ENCODE results near the gene CNOT4. TPM values are rescaled to one million over a fixed set of nuclear protein-coding genes. Genes with fewer than 3 reads are reported as not detected.

The CNOT4 gene
- total and polyA plus RNA-seq, 2 of the 4 experiments (the other 2 are of a cell fraction): 7.0 to 8.1 TPM

DNA sequence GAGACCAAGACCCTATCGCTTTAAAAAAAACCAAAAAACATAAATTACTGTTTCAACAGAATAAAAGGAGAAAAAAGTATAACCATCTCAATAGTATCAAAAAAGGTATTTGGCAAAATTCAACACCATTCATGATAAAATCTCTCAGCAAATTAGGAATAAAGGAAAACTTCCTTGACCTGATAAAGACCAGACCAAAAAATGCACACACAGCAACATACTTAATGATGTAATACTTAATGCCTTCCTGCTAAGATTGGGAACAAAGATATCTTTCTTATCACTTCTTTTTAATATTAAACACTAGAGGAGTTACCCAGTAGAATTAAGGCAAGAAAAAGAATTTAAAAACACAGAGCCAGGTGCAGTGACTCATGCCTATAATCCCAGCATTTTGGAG is 79.3 kb downstream of the CNOT4 start:
- no peaks in the 10 kb centered on the region for H3K27me3 ChIP-seq (ENCODE audit: control insufficient read depth, insufficient read depth, low read length)
- H2AK9ac ChIP-seq (replicated peaks; ENCODE audit: low read depth, low read length, poor library complexity): no peak overlapping the region
- peaks cover 24 to 48% of the 10 kb centered on the region in 2 experiments for H3K79me1 ChIP-seq (ENCODE audit: low read depth in 1 of 2, low read length in 2 of 2)
- ChIA-PET POLR2A (ENCODE audit: unreplicated experiment) (no interaction called here), CTCF (no interaction called here)
- H3K9me3 ChIP-seq (ENCODE audit: control insufficient read depth, insufficient read depth, low read length): no peaks in the 10 kb centered on the region
- peaks cover 18% of the 10 kb centered on the region for H4K20me1 ChIP-seq (ENCODE audit: insufficient read depth, low read length)
- H3K18ac ChIP-seq (ENCODE audit: low read depth, low read length): no peak overlapping the region
- no peak overlapping the region for H3K4me2 ChIP-seq (ENCODE audit: low read depth, low read length)
- H3K36me3 ChIP-seq (ENCODE audit: control insufficient read depth, insufficient read depth, low read length): 0 out of 2 replicates have a peak, but pooled peaks cover 3% of the 10 kb centered on the region
- no peak overlapping the region for H3K14ac ChIP-seq (replicated peaks; ENCODE audit: low read depth, low read length)
- TF ChIP-seq POLR2A (IDR thresholded peaks at IDR 0.05; ENCODE audit: low read depth, low read length) (no peak), CEBPB (IDR thresholded peaks at IDR 0.05; ENCODE audit: low read depth, low read length) (no peak), RFX5 (IDR thresholded peaks at IDR 0.05; ENCODE audit: low read depth, low read length) (no peak), SMC3 (IDR thresholded peaks at IDR 0.05; ENCODE audit: low read depth, low read length) (no peak), RCOR1 (IDR thresholded peaks at IDR 0.05; ENCODE audit: insufficient replicate concordance, low read length) (no peak), FOS (IDR thresholded peaks at IDR 0.05; ENCODE audit: low read depth, low read length) (no peak)
- TF ChIP-seq, protein P1, sequence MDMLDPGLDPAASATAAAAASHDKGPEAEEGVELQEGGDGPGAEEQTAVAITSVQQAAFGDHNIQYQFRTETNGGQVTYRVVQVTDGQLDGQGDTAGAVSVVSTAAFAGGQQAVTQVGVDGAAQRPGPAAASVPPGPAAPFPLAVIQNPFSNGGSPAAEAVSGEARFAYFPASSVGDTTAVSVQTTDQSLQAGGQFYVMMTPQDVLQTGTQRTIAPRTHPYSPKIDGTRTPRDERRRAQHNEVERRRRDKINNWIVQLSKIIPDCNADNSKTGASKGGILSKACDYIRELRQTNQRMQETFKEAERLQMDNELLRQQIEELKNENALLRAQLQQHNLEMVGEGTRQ (IDR thresholded peaks at IDR 0.05; ENCODE audit: low read depth, low read length): no peak
- ATAC-seq (ENCODE audit: low read depth) (no peak), DNase-seq (no peak)
- no peak overlapping the region for H2BK15ac ChIP-seq (ENCODE audit: low read depth, low read length)
- no peaks in the 10 kb centered on the region for H3K4me1 ChIP-seq (ENCODE audit: control insufficient read depth, insufficient read depth, low read length)
- H4K5ac ChIP-seq (ENCODE audit: low read depth, low read length): no peak overlapping the region
- H4K8ac ChIP-seq (ENCODE audit: low read depth in 2 of 2, low read length in 2 of 2): no peak overlapping the region
- dilution Hi-C loops (cut with HindIII; ENCODE audit: low sequenced_read_pairs, unreplicated experiment) (no loop called here), intact Hi-C loops (cut with micrococcal nuclease) (no loop called here), in situ Hi-C loops (cut with MboI; ENCODE audit: low sequenced_read_pairs) (no loop called here)
- no peak overlapping the region for H2BK5ac ChIP-seq (ENCODE audit: low read depth, low read length, poor library complexity, severe bottlenecking)
- H3K4ac ChIP-seq (ENCODE audit: low read depth, low read length): no peak overlapping the region
- no peak overlapping the region for H3K23ac ChIP-seq (ENCODE audit: low read depth, low read length)
- no CpG with 5 or more reads among the region's 1 CpG for WGBS, 2 experiments (ENCODE audit: extremely low coverage in 2 of 2, insufficient read length in 1 of 2)
- no peak overlapping the region for H2AFZ ChIP-seq (replicated peaks; ENCODE audit: low read length, poor library complexity)
- no peak overlapping the region for H2AK5ac ChIP-seq (ENCODE audit: low read depth, low read length)
- BruUV-seq (replicated peaks): no TSS peak
- no peak overlapping the region for H4K91ac ChIP-seq (ENCODE audit: insufficient read depth, low read depth, low read length)
- no peak overlapping the region for H3K4me3 ChIP-seq (ENCODE audit: insufficient read depth, low read depth, low read length)
- H2BK120ac ChIP-seq (ENCODE audit: low read depth, low read length): no peak overlapping the region
- H3K9ac ChIP-seq (ENCODE audit: low read depth, low read length): no peak overlapping the region
- no peak overlapping the region for H3K56ac ChIP-seq (ENCODE audit: extremely low read depth, insufficient read depth, low read length)
- H2BK20ac ChIP-seq (ENCODE audit: low read depth, low read length): no peak overlapping the region
- no peak overlapping the region for H3K27ac ChIP-seq (ENCODE audit: insufficient read depth, low read length)
- no peaks in the 10 kb centered on the region for H3K9me1 ChIP-seq (ENCODE audit: insufficient read depth, low read length)

All from IMR-90 (cell line).